Neural cell (in vitro differentiated cells): ENCODE measurements around the gene GMPPA.

Source experiments
- EZH2 ChIP-seq: fragments of 200-600, 300-800 bp; shearing (Covaris generic), sonication (generic); IDR thresholded peaks from 2 replicates; pipeline ENCODE4 v1.6.1; 2014; ENCODE audit warnings: antibody characterized with exemption, low read length, borderline replicate concordance, mild to moderate bottlenecking; ENCODE audit not compliant: insufficient read depth, poor library complexity, severe bottlenecking
- TAF1 ChIP-seq: IDR thresholded peaks from 2 replicates; pipeline ENCODE4 v1.6.1; 2012; ENCODE audit warnings: low read depth
- TF ChIP-seq, protein P1 (sequence below): fragments of 450-650 bp; IDR thresholded peaks from 2 replicates; pipeline ENCODE4 v1.5.1; 2014; ENCODE audit warnings: antibody characterized with exemption, mild to moderate bottlenecking, moderate library complexity; ENCODE audit not compliant: poor library complexity, severe bottlenecking
- TF ChIP-seq, protein P2 (sequence below): IDR thresholded peaks from 2 replicates; pipeline ENCODE4 v1.6.1; 2012; ENCODE audit warnings: borderline replicate concordance

DNA sequence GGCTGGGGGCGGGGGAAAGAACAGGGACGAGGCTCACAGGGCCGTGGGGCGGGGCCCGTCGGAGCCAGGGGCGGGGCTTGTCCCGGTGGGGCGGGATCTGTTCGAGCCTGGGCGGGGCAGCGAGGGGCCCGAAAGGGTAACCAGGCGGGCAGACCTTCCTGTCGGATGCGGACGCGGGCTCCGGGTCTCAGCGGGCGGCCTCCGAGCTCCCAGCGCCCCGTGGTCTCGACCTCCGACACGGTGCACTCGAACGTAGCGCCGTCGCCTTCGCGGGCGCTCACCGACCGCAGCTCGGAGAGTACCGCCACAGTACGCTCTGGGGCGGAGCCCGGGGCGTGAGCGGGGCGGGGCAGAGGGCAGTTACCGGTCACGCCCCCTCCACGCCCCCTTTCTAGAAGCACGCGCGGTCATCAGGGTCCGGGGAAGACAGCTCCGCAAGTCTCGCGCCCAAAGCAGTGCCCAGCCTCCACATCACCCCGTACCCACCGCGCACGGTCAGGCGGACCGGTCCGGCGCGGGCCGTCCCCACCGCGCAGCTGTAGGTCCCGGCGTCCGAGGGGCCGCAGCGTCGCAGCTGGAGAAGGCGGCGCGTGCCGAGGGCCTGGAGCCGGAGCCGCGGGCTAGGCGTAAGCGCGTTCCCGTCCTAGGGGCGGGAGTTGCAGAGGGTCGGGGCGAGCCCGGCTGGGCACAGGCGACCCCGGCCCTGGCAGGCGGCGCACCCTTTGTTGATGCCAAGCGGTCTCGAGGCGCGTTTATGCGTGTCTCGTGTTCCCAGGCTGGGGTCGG, 53.9 kb downstream of the GMPPA start:
- TF ChIP-seq EZH2: no peak
- TF ChIP-seq, protein P1, sequence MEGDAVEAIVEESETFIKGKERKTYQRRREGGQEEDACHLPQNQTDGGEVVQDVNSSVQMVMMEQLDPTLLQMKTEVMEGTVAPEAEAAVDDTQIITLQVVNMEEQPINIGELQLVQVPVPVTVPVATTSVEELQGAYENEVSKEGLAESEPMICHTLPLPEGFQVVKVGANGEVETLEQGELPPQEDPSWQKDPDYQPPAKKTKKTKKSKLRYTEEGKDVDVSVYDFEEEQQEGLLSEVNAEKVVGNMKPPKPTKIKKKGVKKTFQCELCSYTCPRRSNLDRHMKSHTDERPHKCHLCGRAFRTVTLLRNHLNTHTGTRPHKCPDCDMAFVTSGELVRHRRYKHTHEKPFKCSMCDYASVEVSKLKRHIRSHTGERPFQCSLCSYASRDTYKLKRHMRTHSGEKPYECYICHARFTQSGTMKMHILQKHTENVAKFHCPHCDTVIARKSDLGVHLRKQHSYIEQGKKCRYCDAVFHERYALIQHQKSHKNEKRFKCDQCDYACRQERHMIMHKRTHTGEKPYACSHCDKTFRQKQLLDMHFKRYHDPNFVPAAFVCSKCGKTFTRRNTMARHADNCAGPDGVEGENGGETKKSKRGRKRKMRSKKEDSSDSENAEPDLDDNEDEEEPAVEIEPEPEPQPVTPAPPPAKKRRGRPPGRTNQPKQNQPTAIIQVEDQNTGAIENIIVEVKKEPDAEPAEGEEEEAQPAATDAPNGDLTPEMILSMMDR: no peak
- TF ChIP-seq TAF1: no peak
- TF ChIP-seq, protein P2, sequence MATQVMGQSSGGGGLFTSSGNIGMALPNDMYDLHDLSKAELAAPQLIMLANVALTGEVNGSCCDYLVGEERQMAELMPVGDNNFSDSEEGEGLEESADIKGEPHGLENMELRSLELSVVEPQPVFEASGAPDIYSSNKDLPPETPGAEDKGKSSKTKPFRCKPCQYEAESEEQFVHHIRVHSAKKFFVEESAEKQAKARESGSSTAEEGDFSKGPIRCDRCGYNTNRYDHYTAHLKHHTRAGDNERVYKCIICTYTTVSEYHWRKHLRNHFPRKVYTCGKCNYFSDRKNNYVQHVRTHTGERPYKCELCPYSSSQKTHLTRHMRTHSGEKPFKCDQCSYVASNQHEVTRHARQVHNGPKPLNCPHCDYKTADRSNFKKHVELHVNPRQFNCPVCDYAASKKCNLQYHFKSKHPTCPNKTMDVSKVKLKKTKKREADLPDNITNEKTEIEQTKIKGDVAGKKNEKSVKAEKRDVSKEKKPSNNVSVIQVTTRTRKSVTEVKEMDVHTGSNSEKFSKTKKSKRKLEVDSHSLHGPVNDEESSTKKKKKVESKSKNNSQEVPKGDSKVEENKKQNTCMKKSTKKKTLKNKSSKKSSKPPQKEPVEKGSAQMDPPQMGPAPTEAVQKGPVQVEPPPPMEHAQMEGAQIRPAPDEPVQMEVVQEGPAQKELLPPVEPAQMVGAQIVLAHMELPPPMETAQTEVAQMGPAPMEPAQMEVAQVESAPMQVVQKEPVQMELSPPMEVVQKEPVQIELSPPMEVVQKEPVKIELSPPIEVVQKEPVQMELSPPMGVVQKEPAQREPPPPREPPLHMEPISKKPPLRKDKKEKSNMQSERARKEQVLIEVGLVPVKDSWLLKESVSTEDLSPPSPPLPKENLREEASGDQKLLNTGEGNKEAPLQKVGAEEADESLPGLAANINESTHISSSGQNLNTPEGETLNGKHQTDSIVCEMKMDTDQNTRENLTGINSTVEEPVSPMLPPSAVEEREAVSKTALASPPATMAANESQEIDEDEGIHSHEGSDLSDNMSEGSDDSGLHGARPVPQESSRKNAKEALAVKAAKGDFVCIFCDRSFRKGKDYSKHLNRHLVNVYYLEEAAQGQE: no peak
